Omental fat pad (tissue), 4 donors: ENCODE data around the gene INPP4A. TPM values are rescaled to one million over a fixed set of nuclear protein-coding genes. Genes with fewer than 3 reads are reported as not detected.

Source experiments
- ATAC-seq: fragments of 150-250 bp; one replicate; pipeline ENCODE4 v1.9.1; 2016; ENCODE audit warnings: mild to moderate bottlenecking, moderate library complexity; ENCODE audit not compliant: low FRiP score
- DNase-seq: peaks from one replicate; pipeline ENCODE4 v3.0.0-alpha.2; 2019; ENCODE audit warnings: low spot score
- CTCF ChIP-seq, 3 donors: fragments of 450-650 bp; IDR thresholded peaks; one replicate each; pipeline ENCODE4 v1.5.1; 2016 to 2017; ENCODE audit warnings: antibody characterized with exemption in 3 of 3, mild to moderate bottlenecking in 3 of 3, moderate library complexity in 2 of 3
- total RNA-seq, 4 donors: library from RNA; depleted of rRNA; stranded (reverse); fragments of >200 nt; gene quantifications; one replicate each; pipeline ENCODE4 v1.1.0, GENCODE V29; 2016

INPP4A gene
- total RNA-seq, 4 donors from 2014 or later: 19.6 to 32.2 (median 28.0) TPM

- TF ChIP-seq CTCF (IDR thresholded peaks at IDR 0.05): no peak
- DNase-seq: no peak
- no peak for ATAC-seq
Measured at GRCh38 chr2:98487101-98487805, 42.6 kb downstream of the INPP4A start.

- no peak for ATAC-seq
- peak in 1 of 3 donors; percentile 3 for TF ChIP-seq CTCF (IDR thresholded peaks at IDR 0.05)
- no peak for DNase-seq
Measured at GRCh38 chr2:98487806-98488189, 43.1 kb downstream of the INPP4A start.

GRCh38 chr2:98488252-98488651 lies 43.6 kb downstream of the INPP4A start:
- DNase-seq (no peak), ATAC-seq (no peak)
- TF ChIP-seq CTCF (IDR thresholded peaks at IDR 0.05): no peak

GRCh38 chr2:98489486-98489885 lies 44.8 kb downstream of the INPP4A start:
- no peak for DNase-seq
- no peak for TF ChIP-seq CTCF (IDR thresholded peaks at IDR 0.05)
- no peak for ATAC-seq

GRCh38 chr2:98489971-98490962 lies 45.6 kb downstream of the INPP4A start:
- no peak for DNase-seq
- no peak for TF ChIP-seq CTCF (IDR thresholded peaks at IDR 0.05)
- no peak for ATAC-seq

- TF ChIP-seq CTCF (IDR thresholded peaks at IDR 0.05): no peak
- DNase-seq (no peak), ATAC-seq (no peak)
Measured at GRCh38 chr2:98492441-98492840, 47.8 kb downstream of the INPP4A start.
